Measurements from ENCODE around the gene VPS9D1. TPM values are rescaled to one million over a fixed set of nuclear protein-coding genes. Genes with fewer than 3 reads are reported as not detected.

VPS9D1 gene
- total and polyA plus RNA-seq, 2 experiments from 2014 or later: 2.1 to 2.2 TPM

DNA sequence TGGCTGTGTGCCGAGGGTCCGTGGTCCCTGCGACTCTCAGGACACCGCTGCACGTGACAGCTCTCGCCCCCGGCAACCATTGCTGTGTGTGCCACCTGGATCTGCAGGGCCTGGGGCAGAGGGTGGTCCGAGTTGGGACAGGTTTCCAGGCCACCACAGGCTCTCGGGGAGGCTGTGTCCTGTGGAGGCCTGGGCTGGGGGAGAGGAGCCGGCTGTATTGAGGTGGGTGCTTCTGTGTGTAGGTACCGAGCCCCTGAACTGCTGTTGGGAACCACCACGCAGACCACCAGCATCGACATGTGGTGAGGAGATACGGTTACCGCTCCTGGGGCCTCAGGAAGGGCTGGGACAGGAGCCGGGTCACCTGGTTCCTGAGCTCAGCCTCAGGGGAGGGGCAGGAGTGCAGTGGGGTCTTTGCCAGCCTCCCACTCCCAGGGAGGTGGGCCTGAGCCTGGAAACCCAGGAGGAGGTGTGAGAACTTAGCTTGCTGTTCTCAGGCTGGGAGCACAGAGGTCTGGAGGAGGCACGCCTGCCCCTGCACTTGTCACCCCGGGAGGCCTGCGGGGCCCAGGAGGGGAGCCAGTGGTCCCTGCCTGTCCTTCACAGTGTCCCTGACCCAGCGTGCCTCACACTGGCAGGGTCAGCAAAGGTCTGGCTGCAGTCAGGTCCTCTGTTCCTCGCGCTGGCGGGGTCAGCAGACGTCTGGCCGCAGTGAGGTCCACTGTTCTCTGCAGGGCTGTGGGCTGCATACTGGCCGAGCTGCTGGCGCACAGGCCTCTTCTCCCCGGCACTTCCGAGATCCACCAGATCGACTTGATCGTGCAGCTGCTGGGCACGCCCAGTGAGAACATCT lies 26.5 kb downstream of the VPS9D1 start:
- Mint-ChIP-seq H3K27ac (no peak overlapping the region), H3K36me3 (ENCODE audit: low read depth) (peaks cover 44% of the 10 kb centered on the region), H3K27me3 (ENCODE audit: insufficient read depth, low read depth, poor library complexity) (peaks cover 24% of the 10 kb centered on the region), H3K9me3 (no peaks in the 10 kb centered on the region), H3K4me1 (peaks cover 2% of the 10 kb centered on the region; the same call in 1 of the 3 replicates), H3K4me3 (no peak overlapping the region)
- peaks cover 1% of the 10 kb centered on the region; the same call in 1 of the 2 replicates for H4K20me1 ChIP-seq (replicated peaks; ENCODE audit: insufficient read depth)
- H3K4me2 ChIP-seq: no peak overlapping the region
- H3K27ac ChIP-seq (ENCODE audit: low read depth): no peak overlapping the region
- ATAC-seq (no peak), DNase-seq (ENCODE audit: low spot score) (no peak)
- TF ChIP-seq EZH2 (IDR thresholded peaks at IDR 0.05; ENCODE audit: low read depth, unreplicated experiment) (no peak), STAT1 (IDR thresholded peaks at IDR 0.05; ENCODE audit: unreplicated experiment) (no peak), ZNF331 (CRISPR knock-in tag; IDR thresholded peaks at IDR 0.05; ENCODE audit: low read depth) (no peak), JUNB (IDR thresholded peaks at IDR 0.05; ENCODE audit: unreplicated experiment) (no peak), CREB1 (CRISPR knock-in tag; IDR thresholded peaks at IDR 0.05; ENCODE audit: low read depth) (no peak), ZNF114 (CRISPR knock-in tag; IDR thresholded peaks at IDR 0.05) (no peak), EZH2phosphoT487 (IDR thresholded peaks at IDR 0.05; ENCODE audit: unreplicated experiment) (no peak), POLR2AphosphoS5 (IDR thresholded peaks at IDR 0.05; ENCODE audit: low read depth) (no peak), NANOG (IDR thresholded peaks at IDR 0.05; ENCODE audit: borderline replicate concordance) (no peak)
- TF ChIP-seq, protein P1, sequence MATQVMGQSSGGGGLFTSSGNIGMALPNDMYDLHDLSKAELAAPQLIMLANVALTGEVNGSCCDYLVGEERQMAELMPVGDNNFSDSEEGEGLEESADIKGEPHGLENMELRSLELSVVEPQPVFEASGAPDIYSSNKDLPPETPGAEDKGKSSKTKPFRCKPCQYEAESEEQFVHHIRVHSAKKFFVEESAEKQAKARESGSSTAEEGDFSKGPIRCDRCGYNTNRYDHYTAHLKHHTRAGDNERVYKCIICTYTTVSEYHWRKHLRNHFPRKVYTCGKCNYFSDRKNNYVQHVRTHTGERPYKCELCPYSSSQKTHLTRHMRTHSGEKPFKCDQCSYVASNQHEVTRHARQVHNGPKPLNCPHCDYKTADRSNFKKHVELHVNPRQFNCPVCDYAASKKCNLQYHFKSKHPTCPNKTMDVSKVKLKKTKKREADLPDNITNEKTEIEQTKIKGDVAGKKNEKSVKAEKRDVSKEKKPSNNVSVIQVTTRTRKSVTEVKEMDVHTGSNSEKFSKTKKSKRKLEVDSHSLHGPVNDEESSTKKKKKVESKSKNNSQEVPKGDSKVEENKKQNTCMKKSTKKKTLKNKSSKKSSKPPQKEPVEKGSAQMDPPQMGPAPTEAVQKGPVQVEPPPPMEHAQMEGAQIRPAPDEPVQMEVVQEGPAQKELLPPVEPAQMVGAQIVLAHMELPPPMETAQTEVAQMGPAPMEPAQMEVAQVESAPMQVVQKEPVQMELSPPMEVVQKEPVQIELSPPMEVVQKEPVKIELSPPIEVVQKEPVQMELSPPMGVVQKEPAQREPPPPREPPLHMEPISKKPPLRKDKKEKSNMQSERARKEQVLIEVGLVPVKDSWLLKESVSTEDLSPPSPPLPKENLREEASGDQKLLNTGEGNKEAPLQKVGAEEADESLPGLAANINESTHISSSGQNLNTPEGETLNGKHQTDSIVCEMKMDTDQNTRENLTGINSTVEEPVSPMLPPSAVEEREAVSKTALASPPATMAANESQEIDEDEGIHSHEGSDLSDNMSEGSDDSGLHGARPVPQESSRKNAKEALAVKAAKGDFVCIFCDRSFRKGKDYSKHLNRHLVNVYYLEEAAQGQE (IDR thresholded peaks at IDR 0.05; ENCODE audit: unreplicated experiment): no peak
- TF ChIP-seq, protein P2, sequence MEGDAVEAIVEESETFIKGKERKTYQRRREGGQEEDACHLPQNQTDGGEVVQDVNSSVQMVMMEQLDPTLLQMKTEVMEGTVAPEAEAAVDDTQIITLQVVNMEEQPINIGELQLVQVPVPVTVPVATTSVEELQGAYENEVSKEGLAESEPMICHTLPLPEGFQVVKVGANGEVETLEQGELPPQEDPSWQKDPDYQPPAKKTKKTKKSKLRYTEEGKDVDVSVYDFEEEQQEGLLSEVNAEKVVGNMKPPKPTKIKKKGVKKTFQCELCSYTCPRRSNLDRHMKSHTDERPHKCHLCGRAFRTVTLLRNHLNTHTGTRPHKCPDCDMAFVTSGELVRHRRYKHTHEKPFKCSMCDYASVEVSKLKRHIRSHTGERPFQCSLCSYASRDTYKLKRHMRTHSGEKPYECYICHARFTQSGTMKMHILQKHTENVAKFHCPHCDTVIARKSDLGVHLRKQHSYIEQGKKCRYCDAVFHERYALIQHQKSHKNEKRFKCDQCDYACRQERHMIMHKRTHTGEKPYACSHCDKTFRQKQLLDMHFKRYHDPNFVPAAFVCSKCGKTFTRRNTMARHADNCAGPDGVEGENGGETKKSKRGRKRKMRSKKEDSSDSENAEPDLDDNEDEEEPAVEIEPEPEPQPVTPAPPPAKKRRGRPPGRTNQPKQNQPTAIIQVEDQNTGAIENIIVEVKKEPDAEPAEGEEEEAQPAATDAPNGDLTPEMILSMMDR (conservative IDR thresholded peaks at IDR 0.05; ENCODE audit: low read depth in 2 of 2): no peak
- TF ChIP-seq, protein P3, sequence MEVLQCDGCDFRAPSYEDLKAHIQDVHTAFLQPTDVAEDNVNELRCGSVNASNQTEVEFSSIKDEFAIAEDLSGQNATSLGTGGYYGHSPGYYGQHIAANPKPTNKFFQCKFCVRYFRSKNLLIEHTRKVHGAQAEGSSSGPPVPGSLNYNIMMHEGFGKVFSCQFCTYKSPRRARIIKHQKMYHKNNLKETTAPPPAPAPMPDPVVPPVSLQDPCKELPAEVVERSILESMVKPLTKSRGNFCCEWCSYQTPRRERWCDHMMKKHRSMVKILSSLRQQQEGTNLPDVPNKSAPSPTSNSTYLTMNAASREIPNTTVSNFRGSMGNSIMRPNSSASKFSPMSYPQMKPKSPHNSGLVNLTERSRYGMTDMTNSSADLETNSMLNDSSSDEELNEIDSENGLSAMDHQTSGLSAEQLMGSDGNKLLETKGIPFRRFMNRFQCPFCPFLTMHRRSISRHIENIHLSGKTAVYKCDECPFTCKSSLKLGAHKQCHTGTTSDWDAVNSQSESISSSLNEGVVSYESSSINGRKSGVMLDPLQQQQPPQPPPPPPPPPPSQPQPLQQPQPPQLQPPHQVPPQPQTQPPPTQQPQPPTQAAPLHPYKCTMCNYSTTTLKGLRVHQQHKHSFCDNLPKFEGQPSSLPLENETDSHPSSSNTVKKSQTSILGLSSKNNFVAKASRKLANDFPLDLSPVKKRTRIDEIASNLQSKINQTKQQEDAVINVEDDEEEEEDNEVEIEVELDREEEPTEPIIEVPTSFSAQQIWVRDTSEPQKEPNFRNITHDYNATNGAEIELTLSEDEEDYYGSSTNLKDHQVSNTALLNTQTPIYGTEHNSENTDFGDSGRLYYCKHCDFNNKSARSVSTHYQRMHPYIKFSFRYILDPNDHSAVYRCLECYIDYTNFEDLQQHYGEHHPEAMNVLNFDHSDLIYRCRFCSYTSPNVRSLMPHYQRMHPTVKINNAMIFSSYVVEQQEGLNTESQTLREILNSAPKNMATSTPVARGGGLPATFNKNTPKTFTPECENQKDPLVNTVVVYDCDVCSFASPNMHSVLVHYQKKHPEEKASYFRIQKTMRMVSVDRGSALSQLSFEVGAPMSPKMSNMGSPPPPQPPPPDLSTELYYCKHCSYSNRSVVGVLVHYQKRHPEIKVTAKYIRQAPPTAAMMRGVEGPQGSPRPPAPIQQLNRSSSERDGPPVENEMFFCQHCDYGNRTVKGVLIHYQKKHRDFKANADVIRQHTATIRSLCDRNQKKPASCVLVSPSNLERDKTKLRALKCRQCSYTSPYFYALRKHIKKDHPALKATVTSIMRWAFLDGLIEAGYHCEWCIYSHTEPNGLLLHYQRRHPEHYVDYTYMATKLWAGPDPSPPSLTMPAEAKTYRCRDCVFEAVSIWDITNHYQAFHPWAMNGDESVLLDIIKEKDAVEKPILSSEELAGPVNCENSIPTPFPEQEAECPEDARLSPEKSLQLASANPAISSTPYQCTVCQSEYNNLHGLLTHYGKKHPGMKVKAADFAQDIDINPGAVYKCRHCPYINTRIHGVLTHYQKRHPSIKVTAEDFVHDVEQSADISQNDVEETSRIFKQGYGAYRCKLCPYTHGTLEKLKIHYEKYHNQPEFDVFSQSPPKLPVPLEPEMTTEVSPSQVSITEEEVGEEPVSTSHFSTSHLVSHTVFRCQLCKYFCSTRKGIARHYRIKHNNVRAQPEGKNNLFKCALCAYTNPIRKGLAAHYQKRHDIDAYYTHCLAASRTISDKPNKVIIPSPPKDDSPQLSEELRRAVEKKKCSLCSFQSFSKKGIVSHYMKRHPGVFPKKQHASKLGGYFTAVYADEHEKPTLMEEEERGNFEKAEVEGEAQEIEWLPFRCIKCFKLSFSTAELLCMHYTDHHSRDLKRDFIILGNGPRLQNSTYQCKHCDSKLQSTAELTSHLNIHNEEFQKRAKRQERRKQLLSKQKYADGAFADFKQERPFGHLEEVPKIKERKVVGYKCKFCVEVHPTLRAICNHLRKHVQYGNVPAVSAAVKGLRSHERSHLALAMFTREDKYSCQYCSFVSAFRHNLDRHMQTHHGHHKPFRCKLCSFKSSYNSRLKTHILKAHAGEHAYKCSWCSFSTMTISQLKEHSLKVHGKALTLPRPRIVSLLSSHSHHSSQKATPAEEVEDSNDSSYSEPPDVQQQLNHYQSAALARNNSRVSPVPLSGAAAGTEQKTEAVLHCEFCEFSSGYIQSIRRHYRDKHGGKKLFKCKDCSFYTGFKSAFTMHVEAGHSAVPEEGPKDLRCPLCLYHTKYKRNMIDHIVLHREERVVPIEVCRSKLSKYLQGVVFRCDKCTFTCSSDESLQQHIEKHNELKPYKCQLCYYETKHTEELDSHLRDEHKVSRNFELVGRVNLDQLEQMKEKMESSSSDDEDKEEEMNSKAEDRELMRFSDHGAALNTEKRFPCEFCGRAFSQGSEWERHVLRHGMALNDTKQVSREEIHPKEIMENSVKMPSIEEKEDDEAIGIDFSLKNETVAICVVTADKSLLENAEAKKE (CRISPR knock-in tag; IDR thresholded peaks at IDR 0.05): no peak
- TF ChIP-seq, protein P4, sequence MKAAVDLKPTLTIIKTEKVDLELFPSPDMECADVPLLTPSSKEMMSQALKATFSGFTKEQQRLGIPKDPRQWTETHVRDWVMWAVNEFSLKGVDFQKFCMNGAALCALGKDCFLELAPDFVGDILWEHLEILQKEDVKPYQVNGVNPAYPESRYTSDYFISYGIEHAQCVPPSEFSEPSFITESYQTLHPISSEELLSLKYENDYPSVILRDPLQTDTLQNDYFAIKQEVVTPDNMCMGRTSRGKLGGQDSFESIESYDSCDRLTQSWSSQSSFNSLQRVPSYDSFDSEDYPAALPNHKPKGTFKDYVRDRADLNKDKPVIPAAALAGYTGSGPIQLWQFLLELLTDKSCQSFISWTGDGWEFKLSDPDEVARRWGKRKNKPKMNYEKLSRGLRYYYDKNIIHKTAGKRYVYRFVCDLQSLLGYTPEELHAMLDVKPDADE (IDR thresholded peaks at IDR 0.05): no peak
- H3F3A ChIP-seq (replicated peaks; ENCODE audit: low read depth): peaks cover 6% of the 10 kb centered on the region; the same call in 1 of the 2 replicates
- no peak overlapping the region for H3K4me3 ChIP-seq
- no peaks in the 10 kb centered on the region for H3K27me3 ChIP-seq (ENCODE audit: insufficient read depth)
- H3K9me2 ChIP-seq (ENCODE audit: insufficient read depth): no peaks in the 10 kb centered on the region
- H2AFZ ChIP-seq: no peak overlapping the region
- H3K36me3 ChIP-seq (ENCODE audit: insufficient read depth): 0 out of 2 replicates have a peak, but pooled peaks cover 2% of the 10 kb centered on the region
- no peaks in the 10 kb centered on the region for H3K79me2 ChIP-seq (replicated peaks; ENCODE audit: insufficient read depth)
- H3K4me1 ChIP-seq (ENCODE audit: insufficient read depth): no peaks in the 10 kb centered on the region

Measured in GM23338 (cell line).